Adipose tissue (tissue), 3 donors: ENCODE data around the gene ANKRD61. TPM values are rescaled to one million over a fixed set of nuclear protein-coding genes. Genes with fewer than 3 reads are reported as not detected.
"Not testable (repeated sequence)": the region's sequence is repeated elsewhere in the genome, so short reads cannot be mapped to it uniquely, and the experiment has no call there.

ENCODE experiments used
- H3K27ac ChIP-seq: one replicate; pipeline ENCODE4 v1.5.1; 2013; ENCODE audit warnings: low read depth, low read length
- WGBS, 3 donors: extraction: QIAGEN DNeasy Blood & Tissue Kit; methylation state at CpG; one replicate each; pipeline ENCODE4 v1.1.7; 2013; 5-methylcytosine and 5-hydroxymethylcytosine counted together
- polyA plus RNA-seq, 3 donors: library from polyadenylated mRNA; stranded (reverse); fragments of 200-250 nt; gene quantifications; one replicate each; pipeline ENCODE4 v1.2.3, GENCODE V29; 2013
- donor health status: healthy with polysubstance abuse.
- donor health status: Bipolar disorder and iron deficiency.
- donor health status: healthy.

The ANKRD61 gene
- polyA plus RNA-seq, 3 donors: 0.07 to 0.16 TPM; not detected in 1

GRCh38 chr7:6026820-6027311 is 4.3 kb upstream of the ANKRD61 start:
- 56 to 86% (median 58%) methylated on average over 12 of the region's 12 CpGs for WGBS, 3 donors
- no peak overlapping the region for H3K27ac ChIP-seq

GRCh38 chr7:6027806-6028365 is 3.3 kb upstream of the ANKRD61 start:
- 84 to 94% (median 88%) methylated on average over 1 of the region's 1 CpG for WGBS, 3 donors
- no peak overlapping the region for H3K27ac ChIP-seq

- no peak overlapping the region for H3K27ac ChIP-seq
- WGBS, 3 donors: 80 to 93% (median 92%) methylated on average over 5 of the region's 5 CpGs
These were observed 2.6 kb upstream of the ANKRD61 start for GRCh38 chr7:6028563-6028962.

GRCh38 chr7:6031567-6031966 is 391 bp downstream of the ANKRD61 start:
- H3K27ac ChIP-seq: no peak overlapping the region
- 88 to 90% (median 90%) methylated on average over 3 of the region's 3 CpGs for WGBS, 3 donors

GRCh38 chr7:6032167-6032566 is 991 bp downstream of the ANKRD61 start:
- 50 to 80% (median 76%) methylated on average over 5 of the region's 5 CpGs for WGBS, 3 donors
- no peak overlapping the region for H3K27ac ChIP-seq

- 88 to 92% (median 91%) methylated on average over 7 of the region's 7 CpGs for WGBS, 3 donors
- H3K27ac ChIP-seq: no peak overlapping the region
These were observed 1.5 kb downstream of the ANKRD61 start for GRCh38 chr7:6032641-6033040.

GRCh38 chr7:6035165-6035564 is 4.0 kb downstream of the ANKRD61 start:
- 89 to 94% (median 91%) methylated on average over 10 of the region's 10 CpGs for WGBS, 3 donors
- no peak overlapping the region for H3K27ac ChIP-seq

- H3K27ac ChIP-seq: no peak overlapping the region
- 92 to 93% (median 93%) methylated on average over 13 of the region's 13 CpGs for WGBS, 3 donors
These were observed 4.5 kb downstream of the ANKRD61 start for GRCh38 chr7:6035686-6036085.

- WGBS, 3 donors: 77 to 82% (median 81%) methylated on average over 4 of the region's 4 CpGs
- no peak overlapping the region for H3K27ac ChIP-seq
These were observed 18.6 kb downstream of the ANKRD61 start for GRCh38 chr7:6049780-6050179.

- not testable (repeated sequence) for H3K27ac ChIP-seq
- WGBS, 3 donors: 82 to 95% (median 95%) methylated on average over 9 of the region's 9 CpGs
These were observed 20.0 kb downstream of the ANKRD61 start for GRCh38 chr7:6051185-6051584.

- WGBS, 3 donors: 41 to 65% (median 56%) methylated on average over 1 of the region's 1 CpG
- no peak overlapping the region for H3K27ac ChIP-seq
These were observed 25.4 kb downstream of the ANKRD61 start for GRCh38 chr7:6056616-6057015.

GRCh38 chr7:6057316-6058129 is 26.3 kb downstream of the ANKRD61 start:
- WGBS, 3 donors: 45 to 78% (median 76%) methylated on average over 14 of the region's 14 CpGs
- no peak overlapping the region for H3K27ac ChIP-seq

- WGBS, 3 donors: 87 to 96% (median 95%) methylated on average over 11 of the region's 11 CpGs
- H3K27ac ChIP-seq: not testable (repeated sequence)
These were observed 28.8 kb downstream of the ANKRD61 start for GRCh38 chr7:6059941-6060340.

GRCh38 chr7:6071406-6071805 is 40.2 kb downstream of the ANKRD61 start:
- WGBS, 3 donors: 70 to 80% (median 77%) methylated on average over 3 of the region's 3 CpGs

GRCh38 chr7:6074612-6075380 is 43.6 kb downstream of the ANKRD61 start:
- H3K27ac ChIP-seq: no peak overlapping the region
- 56 to 84% (median 63%) methylated on average over 9 of the region's 9 CpGs for WGBS, 3 donors

More at GRCh38 chr7:6071406-6071805, 40.2 kb downstream of the ANKRD61 start:
- no peak overlapping the region for H3K27ac ChIP-seq

- WGBS, 3 donors: 70 to 76% (median 71%) methylated on average over 3 of the region's 3 CpGs
- H3K27ac ChIP-seq: no peak overlapping the region
These were observed 47.4 kb downstream of the ANKRD61 start for GRCh38 chr7:6078548-6078947.

GRCh38 chr7:6083047-6083446 is 51.9 kb downstream of the ANKRD61 start:
- WGBS, 3 donors: 94 to 99% (median 94%) methylated on average over 6 of the region's 6 CpGs
- not testable (repeated sequence) for H3K27ac ChIP-seq
